GM23338 (cell line): ENCODE results near the gene SOD2. TPM values are rescaled to one million over a fixed set of nuclear protein-coding genes. Genes with fewer than 3 reads are reported as not detected.

ENCODE experiments used
- ATAC-seq: fragments of 200-7000 bp; cut with Tn5 transposase; 3 replicates; pipeline ENCODE4 v1.9.1; 2020
- DNase-seq: peaks from one replicate; pipeline ENCODE4 v3.0.0-alpha.2; 2015; ENCODE audit warnings: low spot score
- H2AFZ ChIP-seq: fragments of 200-600 bp; sonication (generic); 2 replicates; pipeline ENCODE4 v1.8.0; 2016; ENCODE audit warnings: antibody characterized with exemption, mild to moderate bottlenecking, moderate library complexity
- H3F3A ChIP-seq: fragments of 200-600 bp; sonication (generic); replicated peaks from 2 replicates; pipeline ENCODE4 v1.8.0; 2017; ENCODE audit warnings: antibody characterized with exemption, mixed run types, low read depth
- H3K27ac ChIP-seq: fragments of 200-600 bp; sonication (generic); 2 replicates; pipeline ENCODE4 v1.6.1; 2016; ENCODE audit warnings: low read depth
- H3K27me3 ChIP-seq: fragments of 200-600 bp; sonication (generic); 2 replicates; pipeline ENCODE4 v1.8.0; 2016; ENCODE audit warnings: mild to moderate bottlenecking, mixed run types, moderate library complexity; ENCODE audit not compliant: insufficient read depth
- H3K36me3 ChIP-seq: fragments of 200-600 bp; sonication (generic); 2 replicates; pipeline ENCODE4 v1.8.0; 2016; ENCODE audit warnings: mild to moderate bottlenecking; ENCODE audit not compliant: insufficient read depth
- H3K4me1 ChIP-seq: fragments of 200-600 bp; sonication (generic); 2 replicates; pipeline ENCODE4 v1.8.0; 2016; ENCODE audit warnings: mild to moderate bottlenecking, moderate library complexity; ENCODE audit not compliant: insufficient read depth
- H3K4me2 ChIP-seq: fragments of 200-600 bp; sonication (generic); 2 replicates; pipeline ENCODE4 v1.7.1; 2017; ENCODE audit warnings: mixed run types
- H3K4me3 ChIP-seq: fragments of 200-600 bp; sonication (generic); 2 replicates; pipeline ENCODE4 v1.6.1; 2016; ENCODE audit warnings: mixed run types
- H3K79me2 ChIP-seq: fragments of 200-600 bp; sonication (generic); replicated peaks from 2 replicates; pipeline ENCODE4 v1.8.0; 2017; ENCODE audit warnings: mild to moderate bottlenecking; ENCODE audit not compliant: insufficient read depth
- H3K9me2 ChIP-seq: fragments of 200-600 bp; sonication (generic); 2 replicates; pipeline ENCODE4 v1.8.0; 2017; ENCODE audit not compliant: insufficient read depth
- H4K20me1 ChIP-seq: fragments of 200-600 bp; sonication (generic); replicated peaks from 2 replicates; pipeline ENCODE4 v1.8.0; 2017; ENCODE audit warnings: mild to moderate bottlenecking; ENCODE audit not compliant: insufficient read depth
- H3K27ac Mint-ChIP-seq: 2 replicates; pipeline ENCODE4 v1.8.0; 2020; ENCODE audit warnings: inconsistent platforms, mild to moderate bottlenecking, moderate library complexity, mixed read lengths
- H3K27me3 Mint-ChIP-seq: 3 replicates; pipeline ENCODE4 v1.8.0; 2022; ENCODE audit warnings: low read depth, mild to moderate bottlenecking, moderate library complexity, mixed read lengths, inconsistent platforms; ENCODE audit not compliant: insufficient read depth, poor library complexity
- H3K36me3 Mint-ChIP-seq: 3 replicates; pipeline ENCODE4 v1.8.0; 2021; ENCODE audit warnings: low read depth, mild to moderate bottlenecking, inconsistent platforms, moderate library complexity, mixed read lengths
- H3K4me1 Mint-ChIP-seq: 3 replicates; pipeline ENCODE4 v1.8.0; 2020; ENCODE audit warnings: mild to moderate bottlenecking, inconsistent platforms, mixed read lengths
- H3K4me3 Mint-ChIP-seq: 3 replicates; pipeline ENCODE4 v1.8.0; 2021; ENCODE audit warnings: moderate library complexity, mild to moderate bottlenecking, inconsistent platforms, mixed read lengths
- H3K9me3 Mint-ChIP-seq: 3 replicates; pipeline ENCODE4 v1.8.0; 2020; ENCODE audit warnings: moderate library complexity, mild to moderate bottlenecking, inconsistent platforms, mixed read lengths
- CREB1 ChIP-seq: fragments of 250-450 bp; sonication (Bioruptor Pico); IDR thresholded peaks from 2 replicates; pipeline ENCODE4 v1.5.0; 2020; ENCODE audit warnings: low read depth, mild to moderate bottlenecking, moderate library complexity
- ETS1 ChIP-seq: IDR thresholded peaks from 2 replicates; pipeline ENCODE4 v1.6.1; 2016; ENCODE audit warnings: antibody characterized with exemption
- EZH2 ChIP-seq: fragments of 200-600 bp; sonication (generic); IDR thresholded peaks from one replicate; pipeline ENCODE4 v1.8.0; 2017; ENCODE audit warnings: antibody characterized with exemption, mild to moderate bottlenecking, low read depth; ENCODE audit not compliant: unreplicated experiment
- EZH2phosphoT487 ChIP-seq: fragments of 200-600 bp; sonication (generic); IDR thresholded peaks from one replicate; pipeline ENCODE4 v1.8.1; 2018; ENCODE audit warnings: antibody characterized with exemption; ENCODE audit not compliant: unreplicated experiment
- JUNB ChIP-seq: IDR thresholded peaks from one replicate; pipeline ENCODE4 v1.6.1; 2016; ENCODE audit warnings: antibody characterized with exemption; ENCODE audit not compliant: unreplicated experiment
- NANOG ChIP-seq: IDR thresholded peaks from 2 replicates; pipeline ENCODE4 v1.6.1; 2016; ENCODE audit warnings: antibody characterized with exemption, borderline replicate concordance
- POLR2AphosphoS5 ChIP-seq: IDR thresholded peaks from 2 replicates; pipeline ENCODE4 v1.6.1; 2016; ENCODE audit warnings: antibody characterized with exemption, low read depth
- STAT1 ChIP-seq: IDR thresholded peaks from one replicate; pipeline ENCODE4 v1.6.1; 2016; ENCODE audit warnings: antibody characterized with exemption; ENCODE audit not compliant: unreplicated experiment
- ZNF114 ChIP-seq: fragments of 250-450 bp; sonication (Bioruptor Pico); IDR thresholded peaks from 2 replicates; pipeline ENCODE4 v1.5.0; 2020; ENCODE audit warnings: mild to moderate bottlenecking, moderate library complexity
- ZNF331 ChIP-seq: fragments of 250-450 bp; sonication (Bioruptor Pico); IDR thresholded peaks from 2 replicates; pipeline ENCODE4 v1.5.0; 2020; ENCODE audit warnings: low read depth, mild to moderate bottlenecking, moderate library complexity
- ZNF462 ChIP-seq: fragments of 250-450 bp; sonication (Bioruptor Pico); IDR thresholded peaks from 2 replicates; pipeline ENCODE4 v1.5.0; 2020; ENCODE audit warnings: mild to moderate bottlenecking, moderate library complexity
- polyA plus RNA-seq: library from polyadenylated mRNA; unstranded; fragments of >200 nt; fragmentation: Nextera tagmentation; extraction: Ambion mirVana; gene quantifications from 2 replicates; pipeline ENCODE4 v1.2.1, GENCODE V29; 2016
- total RNA-seq: library from RNA; depleted of rRNA; stranded (reverse); fragments of >200 nt; shearing (Covaris generic); gene quantifications from 2 replicates; pipeline ENCODE4 v1.2.3, GENCODE V29; 2014
- TF ChIP-seq, protein P1 (sequence below), 2 experiments: fragments of 200-600 bp in 1 of 2; sonication (generic) in 1 of 2; conservative IDR thresholded peaks; 2 replicates each; pipeline versions ENCODE4 v1.5.1 to v1.6.1; 2016 to 2017; ENCODE audit warnings: antibody characterized with exemption in 2 of 2, low read depth in 2 of 2, mild to moderate bottlenecking in 2 of 2, moderate library complexity in 1 of 2
- TF ChIP-seq, protein P2 (sequence below): IDR thresholded peaks from one replicate; pipeline ENCODE4 v1.6.1; 2018; ENCODE audit warnings: antibody characterized with exemption; ENCODE audit not compliant: unreplicated experiment

SOD2 gene
- total and polyA plus RNA-seq, 2 experiments from 2014 or later = 44.1 to 73.0 TPM

DNA sequence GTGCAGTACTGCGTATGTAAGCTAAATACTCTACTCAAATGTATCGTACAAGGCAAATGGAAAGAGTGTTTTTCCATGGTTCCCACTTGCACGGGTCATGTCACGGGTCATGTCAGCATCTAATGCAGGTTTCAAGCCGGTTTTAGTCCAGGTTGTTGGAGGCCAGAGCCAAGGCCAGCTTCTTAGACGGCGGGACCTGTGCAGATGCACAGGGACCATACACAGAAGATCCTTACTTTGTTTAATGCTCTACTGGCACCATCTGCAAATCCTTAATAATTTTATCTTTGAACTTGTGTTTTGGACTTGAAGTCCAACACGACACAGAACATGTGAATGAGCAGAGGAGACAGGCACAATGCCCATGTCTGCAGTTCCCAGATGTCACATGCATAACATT lies 42.7 kb downstream of the SOD2 start:
- Mint-ChIP-seq H3K4me3 (no peak overlapping the region), H3K27ac (no peak overlapping the region), H3K9me3 (peaks cover 7% of the 10 kb centered on the region; the same call in 2 of the 3 replicates), H3K4me1 (peaks cover 7% of the 10 kb centered on the region), H3K27me3 (peaks cover 4% of the 10 kb centered on the region), H3K36me3 (no peaks in the 10 kb centered on the region; the same call in 2 of the 3 replicates)
- ATAC-seq (no peak), DNase-seq (no peak)
- Histone ChIP-seq H2AFZ (no peak overlapping the region), H3K27ac (no peak overlapping the region), H3K9me2 (no peaks in the 10 kb centered on the region), H3K36me3 (no peaks in the 10 kb centered on the region), H3F3A (no peaks in the 10 kb centered on the region), H3K4me1 (no peaks in the 10 kb centered on the region), H3K79me2 (no peaks in the 10 kb centered on the region), H4K20me1 (no peaks in the 10 kb centered on the region), H3K4me3 (no peak overlapping the region), H3K4me2 (no peak overlapping the region), H3K27me3 (no peaks in the 10 kb centered on the region)
- TF ChIP-seq CREB1 (no peak), ETS1 (no peak), ZNF114 (no peak), JUNB (no peak), EZH2 (no peak), NANOG (no peak), ZNF462 (CRISPR knock-in tag) (no peak), STAT1 (no peak), ZNF331 (CRISPR knock-in tag) (no peak), EZH2phosphoT487 (no peak), POLR2AphosphoS5 (no peak)
- TF ChIP-seq, protein P1, sequence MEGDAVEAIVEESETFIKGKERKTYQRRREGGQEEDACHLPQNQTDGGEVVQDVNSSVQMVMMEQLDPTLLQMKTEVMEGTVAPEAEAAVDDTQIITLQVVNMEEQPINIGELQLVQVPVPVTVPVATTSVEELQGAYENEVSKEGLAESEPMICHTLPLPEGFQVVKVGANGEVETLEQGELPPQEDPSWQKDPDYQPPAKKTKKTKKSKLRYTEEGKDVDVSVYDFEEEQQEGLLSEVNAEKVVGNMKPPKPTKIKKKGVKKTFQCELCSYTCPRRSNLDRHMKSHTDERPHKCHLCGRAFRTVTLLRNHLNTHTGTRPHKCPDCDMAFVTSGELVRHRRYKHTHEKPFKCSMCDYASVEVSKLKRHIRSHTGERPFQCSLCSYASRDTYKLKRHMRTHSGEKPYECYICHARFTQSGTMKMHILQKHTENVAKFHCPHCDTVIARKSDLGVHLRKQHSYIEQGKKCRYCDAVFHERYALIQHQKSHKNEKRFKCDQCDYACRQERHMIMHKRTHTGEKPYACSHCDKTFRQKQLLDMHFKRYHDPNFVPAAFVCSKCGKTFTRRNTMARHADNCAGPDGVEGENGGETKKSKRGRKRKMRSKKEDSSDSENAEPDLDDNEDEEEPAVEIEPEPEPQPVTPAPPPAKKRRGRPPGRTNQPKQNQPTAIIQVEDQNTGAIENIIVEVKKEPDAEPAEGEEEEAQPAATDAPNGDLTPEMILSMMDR (conservative IDR thresholded peaks at IDR 0.05; ENCODE audit: low read depth in 2 of 2) = no peak
- TF ChIP-seq, protein P2, sequence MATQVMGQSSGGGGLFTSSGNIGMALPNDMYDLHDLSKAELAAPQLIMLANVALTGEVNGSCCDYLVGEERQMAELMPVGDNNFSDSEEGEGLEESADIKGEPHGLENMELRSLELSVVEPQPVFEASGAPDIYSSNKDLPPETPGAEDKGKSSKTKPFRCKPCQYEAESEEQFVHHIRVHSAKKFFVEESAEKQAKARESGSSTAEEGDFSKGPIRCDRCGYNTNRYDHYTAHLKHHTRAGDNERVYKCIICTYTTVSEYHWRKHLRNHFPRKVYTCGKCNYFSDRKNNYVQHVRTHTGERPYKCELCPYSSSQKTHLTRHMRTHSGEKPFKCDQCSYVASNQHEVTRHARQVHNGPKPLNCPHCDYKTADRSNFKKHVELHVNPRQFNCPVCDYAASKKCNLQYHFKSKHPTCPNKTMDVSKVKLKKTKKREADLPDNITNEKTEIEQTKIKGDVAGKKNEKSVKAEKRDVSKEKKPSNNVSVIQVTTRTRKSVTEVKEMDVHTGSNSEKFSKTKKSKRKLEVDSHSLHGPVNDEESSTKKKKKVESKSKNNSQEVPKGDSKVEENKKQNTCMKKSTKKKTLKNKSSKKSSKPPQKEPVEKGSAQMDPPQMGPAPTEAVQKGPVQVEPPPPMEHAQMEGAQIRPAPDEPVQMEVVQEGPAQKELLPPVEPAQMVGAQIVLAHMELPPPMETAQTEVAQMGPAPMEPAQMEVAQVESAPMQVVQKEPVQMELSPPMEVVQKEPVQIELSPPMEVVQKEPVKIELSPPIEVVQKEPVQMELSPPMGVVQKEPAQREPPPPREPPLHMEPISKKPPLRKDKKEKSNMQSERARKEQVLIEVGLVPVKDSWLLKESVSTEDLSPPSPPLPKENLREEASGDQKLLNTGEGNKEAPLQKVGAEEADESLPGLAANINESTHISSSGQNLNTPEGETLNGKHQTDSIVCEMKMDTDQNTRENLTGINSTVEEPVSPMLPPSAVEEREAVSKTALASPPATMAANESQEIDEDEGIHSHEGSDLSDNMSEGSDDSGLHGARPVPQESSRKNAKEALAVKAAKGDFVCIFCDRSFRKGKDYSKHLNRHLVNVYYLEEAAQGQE = no peak
